GM23338 (cell line): Measurements from ENCODE around the gene STK24. TPM values are rescaled to one million over a fixed set of nuclear protein-coding genes. Genes with fewer than 3 reads are reported as not detected.

ENCODE experiments used
- ATAC-seq: fragments of 200-7000 bp; cut with Tn5 transposase; 3 replicates; pipeline ENCODE4 v1.9.1; 2020
- DNase-seq: peaks from one replicate; pipeline ENCODE4 v3.0.0-alpha.2; 2015; ENCODE audit warnings: low spot score
- H2AFZ ChIP-seq: fragments of 200-600 bp; sonication (generic); 2 replicates; pipeline ENCODE4 v1.8.0; 2016; ENCODE audit warnings: antibody characterized with exemption, mild to moderate bottlenecking, moderate library complexity
- H3F3A ChIP-seq: fragments of 200-600 bp; sonication (generic); replicated peaks from 2 replicates; pipeline ENCODE4 v1.8.0; 2017; ENCODE audit warnings: antibody characterized with exemption, mixed run types, low read depth
- H3K27ac ChIP-seq: fragments of 200-600 bp; sonication (generic); 2 replicates; pipeline ENCODE4 v1.6.1; 2016; ENCODE audit warnings: low read depth
- H3K27me3 ChIP-seq: fragments of 200-600 bp; sonication (generic); 2 replicates; pipeline ENCODE4 v1.8.0; 2016; ENCODE audit warnings: mild to moderate bottlenecking, mixed run types, moderate library complexity; ENCODE audit not compliant: insufficient read depth
- H3K36me3 ChIP-seq: fragments of 200-600 bp; sonication (generic); 2 replicates; pipeline ENCODE4 v1.8.0; 2016; ENCODE audit warnings: mild to moderate bottlenecking; ENCODE audit not compliant: insufficient read depth
- H3K4me1 ChIP-seq: fragments of 200-600 bp; sonication (generic); 2 replicates; pipeline ENCODE4 v1.8.0; 2016; ENCODE audit warnings: mild to moderate bottlenecking, moderate library complexity; ENCODE audit not compliant: insufficient read depth
- H3K4me2 ChIP-seq: fragments of 200-600 bp; sonication (generic); 2 replicates; pipeline ENCODE4 v1.7.1; 2017; ENCODE audit warnings: mixed run types
- H3K4me3 ChIP-seq: fragments of 200-600 bp; sonication (generic); 2 replicates; pipeline ENCODE4 v1.6.1; 2016; ENCODE audit warnings: mixed run types
- H3K79me2 ChIP-seq: fragments of 200-600 bp; sonication (generic); replicated peaks from 2 replicates; pipeline ENCODE4 v1.8.0; 2017; ENCODE audit warnings: mild to moderate bottlenecking; ENCODE audit not compliant: insufficient read depth
- H3K9me2 ChIP-seq: fragments of 200-600 bp; sonication (generic); 2 replicates; pipeline ENCODE4 v1.8.0; 2017; ENCODE audit not compliant: insufficient read depth
- H4K20me1 ChIP-seq: fragments of 200-600 bp; sonication (generic); replicated peaks from 2 replicates; pipeline ENCODE4 v1.8.0; 2017; ENCODE audit warnings: mild to moderate bottlenecking; ENCODE audit not compliant: insufficient read depth
- H3K27ac Mint-ChIP-seq: 2 replicates; pipeline ENCODE4 v1.8.0; 2020; ENCODE audit warnings: inconsistent platforms, mild to moderate bottlenecking, moderate library complexity, mixed read lengths
- H3K27me3 Mint-ChIP-seq: 3 replicates; pipeline ENCODE4 v1.8.0; 2022; ENCODE audit warnings: low read depth, mild to moderate bottlenecking, moderate library complexity, mixed read lengths, inconsistent platforms; ENCODE audit not compliant: insufficient read depth, poor library complexity
- H3K36me3 Mint-ChIP-seq: 3 replicates; pipeline ENCODE4 v1.8.0; 2021; ENCODE audit warnings: low read depth, mild to moderate bottlenecking, inconsistent platforms, moderate library complexity, mixed read lengths
- H3K4me1 Mint-ChIP-seq: 3 replicates; pipeline ENCODE4 v1.8.0; 2020; ENCODE audit warnings: mild to moderate bottlenecking, inconsistent platforms, mixed read lengths
- H3K4me3 Mint-ChIP-seq: 3 replicates; pipeline ENCODE4 v1.8.0; 2021; ENCODE audit warnings: moderate library complexity, mild to moderate bottlenecking, inconsistent platforms, mixed read lengths
- H3K9me3 Mint-ChIP-seq: 3 replicates; pipeline ENCODE4 v1.8.0; 2020; ENCODE audit warnings: moderate library complexity, mild to moderate bottlenecking, inconsistent platforms, mixed read lengths
- CREB1 ChIP-seq: fragments of 250-450 bp; sonication (Bioruptor Pico); IDR thresholded peaks from 2 replicates; pipeline ENCODE4 v1.5.0; 2020; ENCODE audit warnings: low read depth, mild to moderate bottlenecking, moderate library complexity
- CTCF ChIP-seq, 2 experiments: fragments of 200-600 bp in 1 of 2; sonication (generic) in 1 of 2; conservative IDR thresholded peaks; 2 replicates each; pipeline versions ENCODE4 v1.5.1 to v1.6.1; 2016 to 2017; ENCODE audit warnings: antibody characterized with exemption in 2 of 2, low read depth in 2 of 2, mild to moderate bottlenecking in 2 of 2, moderate library complexity in 1 of 2
- EZH2 ChIP-seq: fragments of 200-600 bp; sonication (generic); IDR thresholded peaks from one replicate; pipeline ENCODE4 v1.8.0; 2017; ENCODE audit warnings: antibody characterized with exemption, mild to moderate bottlenecking, low read depth; ENCODE audit not compliant: unreplicated experiment
- EZH2phosphoT487 ChIP-seq: fragments of 200-600 bp; sonication (generic); IDR thresholded peaks from one replicate; pipeline ENCODE4 v1.8.1; 2018; ENCODE audit warnings: antibody characterized with exemption; ENCODE audit not compliant: unreplicated experiment
- STAT1 ChIP-seq: IDR thresholded peaks from one replicate; pipeline ENCODE4 v1.6.1; 2016; ENCODE audit warnings: antibody characterized with exemption; ENCODE audit not compliant: unreplicated experiment
- ZNF114 ChIP-seq: fragments of 250-450 bp; sonication (Bioruptor Pico); IDR thresholded peaks from 2 replicates; pipeline ENCODE4 v1.5.0; 2020; ENCODE audit warnings: mild to moderate bottlenecking, moderate library complexity
- ZNF331 ChIP-seq: fragments of 250-450 bp; sonication (Bioruptor Pico); IDR thresholded peaks from 2 replicates; pipeline ENCODE4 v1.5.0; 2020; ENCODE audit warnings: low read depth, mild to moderate bottlenecking, moderate library complexity
- polyA plus RNA-seq: library from polyadenylated mRNA; unstranded; fragments of >200 nt; fragmentation: Nextera tagmentation; extraction: Ambion mirVana; gene quantifications from 2 replicates; pipeline ENCODE4 v1.2.1, GENCODE V29; 2016
- total RNA-seq: library from RNA; depleted of rRNA; stranded (reverse); fragments of >200 nt; shearing (Covaris generic); gene quantifications from 2 replicates; pipeline ENCODE4 v1.2.3, GENCODE V29; 2014
- TF ChIP-seq, protein P1 (sequence below): IDR thresholded peaks from 2 replicates; pipeline ENCODE4 v1.6.1; 2016; ENCODE audit warnings: antibody characterized with exemption
- TF ChIP-seq, protein P2 (sequence below): IDR thresholded peaks from one replicate; pipeline ENCODE4 v1.6.1; 2018; ENCODE audit warnings: antibody characterized with exemption; ENCODE audit not compliant: unreplicated experiment

The STK24 gene
- total and polyA plus RNA-seq, 2 experiments from 2014 or later = 56.5 to 144 TPM

GRCh38 chr13:98473135-98473787 is 103.6 kb downstream of the STK24 start:
- no peak overlapping the region; the same call in 1 of the 2 replicates for H3K27ac Mint-ChIP-seq
- no peaks in the 10 kb centered on the region for H3K9me2 ChIP-seq
- H3K4me1 ChIP-seq = peaks cover 28% of the 10 kb centered on the region
- H3K9me3 Mint-ChIP-seq = no peaks in the 10 kb centered on the region
- no peak overlapping the region for H3K4me3 Mint-ChIP-seq
- no peak overlapping the region for H3K4me3 ChIP-seq
- peaks cover 66% of the 10 kb centered on the region for H3K79me2 ChIP-seq
- peaks cover 24% of the 10 kb centered on the region for H4K20me1 ChIP-seq
- peaks cover 43% of the 10 kb centered on the region for H3K4me1 Mint-ChIP-seq
- H3K36me3 ChIP-seq = no peaks in the 10 kb centered on the region; the same call in 1 of the 2 replicates
- DNase-seq (no peak), ATAC-seq (no peak)
- no peak overlapping the region for H3K27ac ChIP-seq
- peaks cover 42% of the 10 kb centered on the region for H3K36me3 Mint-ChIP-seq
- H3K27me3 Mint-ChIP-seq = peaks cover 2% of the 10 kb centered on the region
- H3F3A ChIP-seq = peaks cover 6% of the 10 kb centered on the region
- H3K27me3 ChIP-seq = no peaks in the 10 kb centered on the region
- no peak overlapping the region for H3K4me2 ChIP-seq
- H2AFZ ChIP-seq = no peak overlapping the region
- TF ChIP-seq STAT1 = no peak
- TF ChIP-seq CREB1 = no peak
- TF ChIP-seq, protein P1, sequence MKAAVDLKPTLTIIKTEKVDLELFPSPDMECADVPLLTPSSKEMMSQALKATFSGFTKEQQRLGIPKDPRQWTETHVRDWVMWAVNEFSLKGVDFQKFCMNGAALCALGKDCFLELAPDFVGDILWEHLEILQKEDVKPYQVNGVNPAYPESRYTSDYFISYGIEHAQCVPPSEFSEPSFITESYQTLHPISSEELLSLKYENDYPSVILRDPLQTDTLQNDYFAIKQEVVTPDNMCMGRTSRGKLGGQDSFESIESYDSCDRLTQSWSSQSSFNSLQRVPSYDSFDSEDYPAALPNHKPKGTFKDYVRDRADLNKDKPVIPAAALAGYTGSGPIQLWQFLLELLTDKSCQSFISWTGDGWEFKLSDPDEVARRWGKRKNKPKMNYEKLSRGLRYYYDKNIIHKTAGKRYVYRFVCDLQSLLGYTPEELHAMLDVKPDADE = no peak
- no peak for TF ChIP-seq EZH2phosphoT487
- no peak for TF ChIP-seq ZNF331 (CRISPR knock-in tag)
- TF ChIP-seq, protein P2, sequence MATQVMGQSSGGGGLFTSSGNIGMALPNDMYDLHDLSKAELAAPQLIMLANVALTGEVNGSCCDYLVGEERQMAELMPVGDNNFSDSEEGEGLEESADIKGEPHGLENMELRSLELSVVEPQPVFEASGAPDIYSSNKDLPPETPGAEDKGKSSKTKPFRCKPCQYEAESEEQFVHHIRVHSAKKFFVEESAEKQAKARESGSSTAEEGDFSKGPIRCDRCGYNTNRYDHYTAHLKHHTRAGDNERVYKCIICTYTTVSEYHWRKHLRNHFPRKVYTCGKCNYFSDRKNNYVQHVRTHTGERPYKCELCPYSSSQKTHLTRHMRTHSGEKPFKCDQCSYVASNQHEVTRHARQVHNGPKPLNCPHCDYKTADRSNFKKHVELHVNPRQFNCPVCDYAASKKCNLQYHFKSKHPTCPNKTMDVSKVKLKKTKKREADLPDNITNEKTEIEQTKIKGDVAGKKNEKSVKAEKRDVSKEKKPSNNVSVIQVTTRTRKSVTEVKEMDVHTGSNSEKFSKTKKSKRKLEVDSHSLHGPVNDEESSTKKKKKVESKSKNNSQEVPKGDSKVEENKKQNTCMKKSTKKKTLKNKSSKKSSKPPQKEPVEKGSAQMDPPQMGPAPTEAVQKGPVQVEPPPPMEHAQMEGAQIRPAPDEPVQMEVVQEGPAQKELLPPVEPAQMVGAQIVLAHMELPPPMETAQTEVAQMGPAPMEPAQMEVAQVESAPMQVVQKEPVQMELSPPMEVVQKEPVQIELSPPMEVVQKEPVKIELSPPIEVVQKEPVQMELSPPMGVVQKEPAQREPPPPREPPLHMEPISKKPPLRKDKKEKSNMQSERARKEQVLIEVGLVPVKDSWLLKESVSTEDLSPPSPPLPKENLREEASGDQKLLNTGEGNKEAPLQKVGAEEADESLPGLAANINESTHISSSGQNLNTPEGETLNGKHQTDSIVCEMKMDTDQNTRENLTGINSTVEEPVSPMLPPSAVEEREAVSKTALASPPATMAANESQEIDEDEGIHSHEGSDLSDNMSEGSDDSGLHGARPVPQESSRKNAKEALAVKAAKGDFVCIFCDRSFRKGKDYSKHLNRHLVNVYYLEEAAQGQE = no peak
- TF ChIP-seq CTCF (conservative IDR thresholded peaks at IDR 0.05; ENCODE audit: low read depth in 2 of 2) = no peak
- no peak for TF ChIP-seq EZH2
- no peak for TF ChIP-seq ZNF114 (CRISPR knock-in tag)
